Stomach (tissue), 9 donors: ENCODE results near the gene C4orf50. TPM values are rescaled to one million over a fixed set of nuclear protein-coding genes. Genes with fewer than 3 reads are reported as not detected.
"Not testable (repeated sequence)": the region's sequence is repeated elsewhere in the genome, so short reads cannot be mapped to it uniquely, and the experiment has no call there.

Experiments
- DNase-seq, 2 donors: peaks; one replicate each; pipeline versions ENCODE4 v3.0.0 to v3.0.0-alpha.2; 2013 to 2019
- H3K27ac ChIP-seq, 5 donors: fragments of 200-600 bp in 4 of 5; sonication (generic) in 4 of 5; one replicate each; pipeline ENCODE4 v1.5.1; 2013 to 2019; ENCODE audit warnings: mild to moderate bottlenecking in 1 of 5, moderate library complexity in 1 of 5
- H3K27me3 ChIP-seq, 3 donors: fragments of 200-600 bp; sonication (generic); one replicate each; pipeline ENCODE4 v1.5.1; 2017 to 2019; ENCODE audit warnings: mixed run types in 1 of 3
- H3K36me3 ChIP-seq, 4 donors: fragments of 200-600 bp; sonication (generic); 1 replicate in 3 of 4; 2 replicates in 1 of 4; pipeline ENCODE4 v1.5.1; 2016 to 2019
- H3K4me1 ChIP-seq, 4 donors: fragments of 200-600 bp; sonication (generic); one replicate each; pipeline ENCODE4 v1.5.1; 2016 to 2019
- H3K4me3 ChIP-seq, 4 donors: fragments of 200-600 bp; sonication (generic) in 3 of 4; one replicate each; pipeline ENCODE4 v1.5.1; 2016 to 2019; ENCODE audit warnings: mild to moderate bottlenecking in 1 of 4
- H3K9me3 ChIP-seq, 4 donors: fragments of 200-600 bp; sonication (generic); one replicate each; pipeline ENCODE4 v1.5.1; 2016 to 2019
- EP300 ChIP-seq: sonication (generic); formaldehyde crosslinking; IDR thresholded peaks from one replicate; pipeline ENCODE4 v1.6.1; 2017; ENCODE audit warnings: antibody characterized with exemption
- POLR2A ChIP-seq, 4 donors: fragments of 450-650 bp; IDR thresholded peaks; one replicate each; pipeline ENCODE4 v1.6.1; 2016; ENCODE audit warnings: antibody characterized with exemption in 4 of 4, control low read depth in 2 of 4, mild to moderate bottlenecking in 1 of 4, moderate library complexity in 1 of 4
- POLR2AphosphoS5 ChIP-seq, 3 donors: sonication (generic); formaldehyde crosslinking; IDR thresholded peaks; one replicate each; pipeline ENCODE4 v1.6.1; 2016; ENCODE audit warnings: antibody characterized with exemption in 3 of 3
- WGBS, 5 donors: extraction: QIAGEN DNeasy Blood & Tissue Kit in 3 of 5; methylation state at CpG; one replicate each; pipeline versions ENCODE4 v1.1.5 to v1.1.7; 2013 to 2018; 5-methylcytosine and 5-hydroxymethylcytosine counted together
- intact Hi-C: fragments of 100-400 bp; cut with DNase I; formaldehyde crosslinking; loops from one replicate; pipeline ENCODE4 v1.15.1; 2023; ENCODE audit warnings: low total_unique reads
- polyA plus RNA-seq, 3 donors: library from polyadenylated mRNA; stranded (reverse); fragments of 200-250 nt; gene quantifications; one replicate each; pipeline ENCODE4 v1.2.3, GENCODE V29; 2013
- total RNA-seq, 5 donors: library from RNA; depleted of rRNA; stranded (reverse); fragments of >200 nt; gene quantifications; one replicate each; pipeline versions ENCODE4 v1.1.0 to v1.2.3, GENCODE V29; 2014 to 2016
- TF ChIP-seq, protein P1 (sequence below), 7 experiments: fragments of 450-650 bp in 4 of 7; fragments of 200-600 bp in 3 of 7; sonication (generic) in 3 of 7; IDR thresholded peaks; one replicate each; pipeline ENCODE4 v1.5.1; 2016 to 2019; ENCODE audit warnings: antibody characterized with exemption in 7 of 7, control low read depth in 2 of 7, mild to moderate bottlenecking in 1 of 7
- donor health status: healthy with polysubstance abuse.
- donor health status: Bipolar disorder and iron deficiency.
- donor health status: healthy.

The C4orf50 gene
- total and polyA plus RNA-seq, 8 donors, result under 0.01 to 1.8 (median 0.85) TPM; not detected in 4

- Histone ChIP-seq H3K4me3 (no peak overlapping the region), H3K27me3 (peaks cover 5 to 43% (median 18%) of the 10 kb centered on the region in 3 donors), H3K9me3 (no peaks in the 10 kb centered on the region), H3K36me3 (no peaks in the 10 kb centered on the region), H3K27ac (no peak overlapping the region), H3K4me1 (peaks cover 0 to 6% (median 0%) of the 10 kb centered on the region in 4 donors)
- no peak for DNase-seq
- 58 to 78% (median 73%) methylated on average over 3 to 4 of the region's 4 CpGs for WGBS, 5 donors
- intact Hi-C loops, result loop anchor here (10.0 kb wide), 1 partner anchor 80 kb away; no protein-coding TSS in a partner anchor
- TF ChIP-seq EP300 (no peak), POLR2A (IDR thresholded peaks at IDR 0.05) (no peak), POLR2AphosphoS5 (IDR thresholded peaks at IDR 0.05) (no peak)
- TF ChIP-seq, protein P1, sequence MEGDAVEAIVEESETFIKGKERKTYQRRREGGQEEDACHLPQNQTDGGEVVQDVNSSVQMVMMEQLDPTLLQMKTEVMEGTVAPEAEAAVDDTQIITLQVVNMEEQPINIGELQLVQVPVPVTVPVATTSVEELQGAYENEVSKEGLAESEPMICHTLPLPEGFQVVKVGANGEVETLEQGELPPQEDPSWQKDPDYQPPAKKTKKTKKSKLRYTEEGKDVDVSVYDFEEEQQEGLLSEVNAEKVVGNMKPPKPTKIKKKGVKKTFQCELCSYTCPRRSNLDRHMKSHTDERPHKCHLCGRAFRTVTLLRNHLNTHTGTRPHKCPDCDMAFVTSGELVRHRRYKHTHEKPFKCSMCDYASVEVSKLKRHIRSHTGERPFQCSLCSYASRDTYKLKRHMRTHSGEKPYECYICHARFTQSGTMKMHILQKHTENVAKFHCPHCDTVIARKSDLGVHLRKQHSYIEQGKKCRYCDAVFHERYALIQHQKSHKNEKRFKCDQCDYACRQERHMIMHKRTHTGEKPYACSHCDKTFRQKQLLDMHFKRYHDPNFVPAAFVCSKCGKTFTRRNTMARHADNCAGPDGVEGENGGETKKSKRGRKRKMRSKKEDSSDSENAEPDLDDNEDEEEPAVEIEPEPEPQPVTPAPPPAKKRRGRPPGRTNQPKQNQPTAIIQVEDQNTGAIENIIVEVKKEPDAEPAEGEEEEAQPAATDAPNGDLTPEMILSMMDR (IDR thresholded peaks at IDR 0.05), result no peak
These were observed 13.1 kb downstream of the C4orf50 start for GRCh38 chr4:6005175-6005574.

DNA sequence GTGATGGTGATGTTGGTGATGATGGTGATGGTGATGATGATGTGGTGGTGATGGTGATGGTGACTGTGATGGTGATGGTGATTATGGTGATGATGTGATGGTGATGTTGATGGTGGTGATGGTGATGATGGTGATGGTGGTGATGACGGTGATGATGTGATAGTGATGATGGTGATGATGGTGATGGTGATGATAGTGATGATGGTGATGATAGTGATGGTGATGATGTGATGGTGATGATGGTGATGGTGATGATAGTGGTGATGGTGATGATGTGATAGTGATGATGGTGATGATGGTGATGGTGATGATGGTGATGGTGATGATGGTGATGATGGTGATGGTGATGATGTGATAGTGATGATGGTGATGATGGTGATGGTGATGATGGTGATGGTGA lies 14.7 kb downstream of the C4orf50 start:
- not testable (repeated sequence) for DNase-seq, H3K9me3 ChIP-seq, H3K27ac ChIP-seq, H3K36me3 ChIP-seq, H3K4me3 ChIP-seq, H3K4me1 ChIP-seq
- H3K27me3 ChIP-seq, result peaks cover 5 to 43% (median 8%) of the 10 kb centered on the region in 3 donors
- 40 to 94% (median 79%) methylated on average over 1 of the region's 1 CpG for WGBS, 5 donors
- intact Hi-C loops, result loop anchor here (10.0 kb wide), 1 partner anchor 81 kb away; no protein-coding TSS in a partner anchor

- TF ChIP-seq POLR2AphosphoS5 (IDR thresholded peaks at IDR 0.05) (no peak), EP300 (no peak), POLR2A (IDR thresholded peaks at IDR 0.05) (no peak)
- TF ChIP-seq, protein P1 (IDR thresholded peaks at IDR 0.05), result no peak
- 43 to 90% (median 81%) methylated on average over 2 to 3 of the region's 3 CpGs for WGBS, 5 donors
- DNase-seq, result no peak
- Histone ChIP-seq H3K4me1 (no peaks in the 10 kb centered on the region), H3K4me3 (no peak overlapping the region), H3K27me3 (peaks cover 0 to 38% (median 2%) of the 10 kb centered on the region in 3 donors), H3K36me3 (no peaks in the 10 kb centered on the region), H3K27ac (no peak overlapping the region), H3K9me3 (no peaks in the 10 kb centered on the region)
- intact Hi-C loops, result loop anchor here (10.0 kb wide), 1 partner anchor 82 kb away; no protein-coding TSS in a partner anchor
These were observed 15.3 kb downstream of the C4orf50 start for GRCh38 chr4:6002926-6003325.

- WGBS, 5 donors, result 74 to 88% (median 83%) methylated on average over 4 to 5 of the region's 5 CpGs
- TF ChIP-seq POLR2A (IDR thresholded peaks at IDR 0.05), result no peak
- TF ChIP-seq, protein P1 (IDR thresholded peaks at IDR 0.05), result no peak
- no peak for TF ChIP-seq POLR2AphosphoS5 (IDR thresholded peaks at IDR 0.05)
- Histone ChIP-seq H3K9me3 (no peaks in the 10 kb centered on the region), H3K27me3 (peaks cover 0 to 34% (median 0%) of the 10 kb centered on the region in 3 donors), H3K27ac (no peak overlapping the region), H3K4me1 (no peaks in the 10 kb centered on the region), H3K4me3 (no peak overlapping the region), H3K36me3 (no peaks in the 10 kb centered on the region)
- no peak for DNase-seq
- intact Hi-C loops, result loop anchor here (10.0 kb wide), 1 partner anchor 82 kb away; no protein-coding TSS in a partner anchor
These were observed 15.8 kb downstream of the C4orf50 start for GRCh38 chr4:6002492-6002833.

GRCh38 chr4:6001680-6002491 lies 16.3 kb downstream of the C4orf50 start:
- Histone ChIP-seq H3K4me1 (no peaks in the 10 kb centered on the region), H3K27ac (no peak overlapping the region), H3K36me3 (no peaks in the 10 kb centered on the region), H3K9me3 (no peaks in the 10 kb centered on the region), H3K4me3 (no peak overlapping the region), H3K27me3 (peaks cover 0 to 28% (median 0%) of the 10 kb centered on the region in 3 donors)
- DNase-seq, result no peak
- intact Hi-C loops, result loop anchor here (10.0 kb wide), 1 partner anchor 83 kb away; no protein-coding TSS in a partner anchor
- 55 to 71% (median 65%) methylated on average over 6 of the region's 6 CpGs for WGBS, 5 donors
- no peak for TF ChIP-seq EP300
- TF ChIP-seq, protein P1 (IDR thresholded peaks at IDR 0.05), result no peak
